Tibial artery (tissue), 4 donors: Measurements from ENCODE around the gene BAAT.

Experiments
- DNase-seq, 2 donors: peaks; one replicate each; pipeline ENCODE4 v3.0.0-alpha.2; 2019
- H3K27ac ChIP-seq, 2 donors: fragments of 200-600 bp; sonication (generic) in 1 of 2; 1 replicate in 1 of 2; 2 replicates in 1 of 2; pipeline ENCODE4 v1.5.1; 2018 to 2019; ENCODE audit warnings: mild to moderate bottlenecking in 1 of 2
- H3K27me3 ChIP-seq, 2 donors: fragments of 200-600 bp; sonication (generic) in 1 of 2; one replicate each; pipeline versions ENCODE4 v1.5.1 to v1.6.0; 2016 to 2019
- H3K36me3 ChIP-seq, 3 donors: fragments of 200-600 bp; sonication (generic) in 2 of 3; one replicate each; pipeline ENCODE4 v1.5.1; 2016 to 2019; ENCODE audit warnings: mild to moderate bottlenecking in 2 of 3
- H3K4me1 ChIP-seq, 4 donors: fragments of 200-600 bp; sonication (generic) in 2 of 4; 1 replicate in 3 of 4; 2 replicates in 1 of 4; pipeline ENCODE4 v1.5.1; 2016 to 2019
- H3K4me3 ChIP-seq, 2 donors: fragments of 200-600 bp; sonication (generic) in 1 of 2; 1 replicate in 1 of 2; 2 replicates in 1 of 2; pipeline ENCODE4 v1.5.1; 2018 to 2019; ENCODE audit warnings: mild to moderate bottlenecking in 2 of 2
- H3K9me3 ChIP-seq, 3 donors: fragments of 200-600 bp; sonication (generic) in 1 of 3; one replicate each; pipeline ENCODE4 v1.5.1; 2016 to 2019
- CTCF ChIP-seq, 2 experiments: fragments of 200-600 bp in 1 of 2; fragments of 450-650 bp in 1 of 2; IDR thresholded peaks; one replicate each; pipeline ENCODE4 v1.5.1; 2017 to 2019; ENCODE audit warnings: antibody characterized with exemption in 2 of 2, mild to moderate bottlenecking in 1 of 2, moderate library complexity in 1 of 2
- intact Hi-C: fragments of 100-400 bp; cut with DNase I; formaldehyde crosslinking; loops from one replicate; pipeline ENCODE4 v1.15.0; 2023; ENCODE audit warnings: low total_unique reads

Gene BAAT

GRCh38 chr9:101387871-101388506 lies 3.2 kb upstream of the BAAT start:
- peak in 1 of 2 experiments; percentile 24 for TF ChIP-seq CTCF (IDR thresholded peaks at IDR 0.05)
- Histone ChIP-seq H3K9me3 (peaks cover 0 to 7% (median 7%) of the 10 kb centered on the region in 3 donors), H3K36me3 (peaks cover 17 to 32% (median 26%) of the 10 kb centered on the region in 3 donors), H3K4me3 (no peak overlapping the region), H3K4me1 (no peaks in the 10 kb centered on the region), H3K27ac (no peak overlapping the region), H3K27me3 (no peaks in the 10 kb centered on the region)
- intact Hi-C loops, result no loop called here
- no peak for DNase-seq

- Histone ChIP-seq H3K36me3 (peaks cover 0 to 6% (median 3%) of the 10 kb centered on the region in 3 donors), H3K4me1 (no peaks in the 10 kb centered on the region), H3K27me3 (no peaks in the 10 kb centered on the region), H3K4me3 (no peak overlapping the region), H3K27ac (no peak overlapping the region), H3K9me3 (peaks cover 0 to 7% (median 7%) of the 10 kb centered on the region in 3 donors)
- TF ChIP-seq CTCF (IDR thresholded peaks at IDR 0.05), result no peak
- DNase-seq, result no peak
- intact Hi-C loops, result no loop called here
These were observed 1.4 kb downstream of the BAAT start for GRCh38 chr9:101383361-101383760.

- Histone ChIP-seq H3K4me3 (no peak overlapping the region), H3K27ac (no peak overlapping the region), H3K36me3 (no peaks in the 10 kb centered on the region), H3K4me1 (no peaks in the 10 kb centered on the region), H3K9me3 (peaks cover 0 to 7% (median 7%) of the 10 kb centered on the region in 3 donors), H3K27me3 (no peaks in the 10 kb centered on the region)
- no peak for DNase-seq
- TF ChIP-seq CTCF (IDR thresholded peaks at IDR 0.05), result no peak
- intact Hi-C loops, result no loop called here
These were observed 2.9 kb downstream of the BAAT start for GRCh38 chr9:101381833-101382342.

- H3K27ac ChIP-seq, result no peak overlapping the region
- TF ChIP-seq CTCF (IDR thresholded peaks at IDR 0.05), result no peak
- H3K27me3 ChIP-seq, result no peaks in the 10 kb centered on the region
- intact Hi-C loops, result no loop called here
- H3K9me3 ChIP-seq, result peaks cover 0 to 7% (median 7%) of the 10 kb centered on the region in 3 donors
- no peaks in the 10 kb centered on the region for H3K36me3 ChIP-seq
- no peaks in the 10 kb centered on the region for H3K4me1 ChIP-seq
- no peak overlapping the region for H3K4me3 ChIP-seq
- no peak for DNase-seq
These were observed 3.7 kb downstream of the BAAT start for GRCh38 chr9:101381118-101381517.

- no peak for DNase-seq
- Histone ChIP-seq H3K4me3 (no peak overlapping the region), H3K27ac (no peak overlapping the region), H3K36me3 (no peaks in the 10 kb centered on the region), H3K4me1 (no peaks in the 10 kb centered on the region), H3K9me3 (peaks cover 0 to 7% (median 6%) of the 10 kb centered on the region in 3 donors), H3K27me3 (no peaks in the 10 kb centered on the region)
- TF ChIP-seq CTCF (IDR thresholded peaks at IDR 0.05), result no peak
- intact Hi-C loops, result no loop called here
These were observed 4.5 kb downstream of the BAAT start for GRCh38 chr9:101380295-101380694.
